NCI-H524 (cell line): ENCODE measurements around the gene FGF23.
"Not testable (repeated sequence)": the region's sequence is repeated elsewhere in the genome, so short reads cannot be mapped to it uniquely, and the experiment has no call there.

ENCODE experiments used
- DNase-seq, 2 experiments: peaks; one replicate each; lab custom pipeline; 2025; lab: John Stamatoyannopoulos, UW

Gene FGF23

GRCh38 chr12:4379405-4379804 is at the start of gene FGF23:
FGF23 (minus strand) TSS chr12:4379712; CDS start chr12:4379582, 130 bp downstream.
- DNase-seq = peak; percentile 69 to 89

- DNase-seq = no peak
Measured at GRCh38 chr12:4424422-4424821, 44.9 kb upstream of the FGF23 start.

GRCh38 chr12:4423528-4424195 is 44.1 kb upstream of the FGF23 start:
- DNase-seq = no peak

- DNase-seq = no peak
Measured at GRCh38 chr12:4422985-4423384, 43.5 kb upstream of the FGF23 start.

GRCh38 chr12:4421590-4422031 is 42.1 kb upstream of the FGF23 start:
- DNase-seq = peak in 1 of 2 experiments; percentile 57

- DNase-seq = no peak
Measured at GRCh38 chr12:4420138-4420670, 40.7 kb upstream of the FGF23 start.

GRCh38 chr12:4418913-4419312 is 39.4 kb upstream of the FGF23 start:
- no peak for DNase-seq

- peak in 1 of 2 experiments; percentile 57 for DNase-seq
Measured at GRCh38 chr12:4417936-4418335, 38.4 kb upstream of the FGF23 start.

- peak; percentile 26 to 73 for DNase-seq
Measured at GRCh38 chr12:4417455-4417854, 37.9 kb upstream of the FGF23 start.

- no peak for DNase-seq
Measured at GRCh38 chr12:4416276-4416675, 36.8 kb upstream of the FGF23 start.

- DNase-seq = no peak
Measured at GRCh38 chr12:4412465-4412864, 33.0 kb upstream of the FGF23 start.

- no peak for DNase-seq
Measured at GRCh38 chr12:4412056-4412455, 32.5 kb upstream of the FGF23 start.

GRCh38 chr12:4407136-4407535 is 27.6 kb upstream of the FGF23 start:
- DNase-seq = no peak

- not testable (repeated sequence) for DNase-seq
Measured at GRCh38 chr12:4404877-4405637, 25.5 kb upstream of the FGF23 start.

- no peak for DNase-seq
Measured at GRCh38 chr12:4402996-4403395, 23.5 kb upstream of the FGF23 start.

- no peak for DNase-seq
Measured at GRCh38 chr12:4401117-4401516, 21.6 kb upstream of the FGF23 start.

- DNase-seq = no peak
Measured at GRCh38 chr12:4395818-4396217, 16.3 kb upstream of the FGF23 start.

GRCh38 chr12:4393211-4393610 is 13.7 kb upstream of the FGF23 start:
- no peak for DNase-seq

- DNase-seq = no peak
Measured at GRCh38 chr12:4392223-4392742, 12.8 kb upstream of the FGF23 start.

GRCh38 chr12:4388662-4389061 is 9.2 kb upstream of the FGF23 start:
- no peak for DNase-seq

- no peak for DNase-seq
Measured at GRCh38 chr12:4388032-4388431, 8.5 kb upstream of the FGF23 start.

GRCh38 chr12:4387607-4388006 is 8.1 kb upstream of the FGF23 start:
- no peak for DNase-seq

GRCh38 chr12:4386801-4387200 is 7.3 kb upstream of the FGF23 start:
- no peak for DNase-seq
